SKM-1 (cell line): ENCODE data around the gene TRAPPC2.
"Not testable (repeated sequence)": the region's sequence is repeated elsewhere in the genome, so short reads cannot be mapped to it uniquely, and the experiment has no call there.

Source experiments
- DNase-seq: peaks from one replicate; lab custom pipeline; 2025; ENCODE audit not compliant: unreplicated experiment; lab: John Stamatoyannopoulos, UW

TRAPPC2 gene

DNA sequence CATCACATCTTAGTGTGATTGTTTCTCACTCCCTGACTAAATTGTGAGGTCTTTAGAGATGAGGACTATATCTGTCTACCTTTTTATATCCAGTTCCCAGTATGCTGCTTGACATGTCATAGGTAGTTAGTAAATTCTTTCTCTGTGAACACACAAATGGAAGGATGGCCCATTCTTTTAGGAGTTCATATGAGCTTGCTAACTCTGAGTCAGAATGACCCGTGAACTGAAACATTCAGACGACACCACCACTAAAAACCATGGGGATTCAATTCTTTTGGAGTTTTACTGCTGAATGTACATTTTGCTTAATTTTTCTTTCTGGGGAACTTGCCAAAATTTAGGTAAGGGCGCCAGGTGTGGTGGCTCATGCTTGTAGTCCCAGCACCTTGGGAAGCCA is 14.1 kb upstream of the TRAPPC2 start:
- DNase-seq: no peak

DNA sequence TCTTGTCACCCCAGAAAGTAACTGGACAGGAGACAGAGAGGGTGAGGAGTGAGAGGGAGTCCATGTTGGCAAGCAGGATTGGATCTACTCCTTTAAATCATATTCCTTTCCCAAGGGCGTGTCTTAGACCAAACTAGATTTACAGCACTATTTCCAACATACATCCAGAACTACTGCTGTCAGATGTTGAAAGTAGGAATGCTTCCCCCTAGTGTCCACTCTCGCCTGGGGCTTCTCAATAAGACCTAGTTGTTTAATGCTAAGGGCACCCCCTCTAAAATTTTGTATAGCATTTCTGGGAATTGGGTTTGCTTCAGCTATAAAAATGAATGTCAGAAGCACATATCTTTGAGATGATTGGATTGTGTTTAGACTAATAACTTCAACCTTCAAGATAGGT is 13.4 kb upstream of the TRAPPC2 start:
- DNase-seq: no peak

DNA sequence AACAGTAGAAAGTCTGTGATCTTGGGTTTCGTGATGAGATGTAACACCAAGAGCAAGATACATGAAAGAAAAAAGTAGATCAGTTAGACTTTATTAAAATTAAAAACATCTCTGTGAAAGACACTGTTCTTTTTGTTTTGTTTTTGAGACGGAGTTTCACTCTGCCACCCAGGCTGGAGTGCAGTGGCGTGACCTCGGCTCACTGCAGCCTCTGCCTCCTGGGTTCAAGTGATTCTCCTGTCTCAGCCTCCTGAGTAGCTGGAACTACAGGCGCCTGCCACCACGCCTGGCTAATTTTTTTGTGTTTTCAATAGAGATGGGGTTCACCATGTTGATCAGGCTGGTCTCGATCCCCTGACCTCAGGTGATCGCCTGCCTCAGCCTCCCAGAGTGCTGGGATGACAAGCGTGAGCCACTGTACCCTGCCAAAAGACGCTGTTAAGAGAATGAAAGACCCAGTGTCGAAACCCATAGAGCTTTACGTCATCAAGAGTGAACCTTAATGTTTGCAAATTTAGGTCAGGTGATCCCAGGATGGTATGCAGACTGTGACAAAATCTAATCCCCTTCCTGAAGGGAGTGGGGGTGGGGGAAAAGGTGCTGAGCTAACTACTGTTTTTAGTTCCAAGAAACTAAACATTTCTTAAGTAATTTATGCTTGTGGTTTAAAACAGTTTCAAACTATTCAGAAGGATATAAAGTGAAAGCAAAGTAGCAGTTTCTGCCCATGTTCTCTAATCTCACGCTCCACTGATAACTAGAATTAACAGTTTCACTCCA is 8.2 kb upstream of the TRAPPC2 start:
- no peak for DNase-seq

DNA sequence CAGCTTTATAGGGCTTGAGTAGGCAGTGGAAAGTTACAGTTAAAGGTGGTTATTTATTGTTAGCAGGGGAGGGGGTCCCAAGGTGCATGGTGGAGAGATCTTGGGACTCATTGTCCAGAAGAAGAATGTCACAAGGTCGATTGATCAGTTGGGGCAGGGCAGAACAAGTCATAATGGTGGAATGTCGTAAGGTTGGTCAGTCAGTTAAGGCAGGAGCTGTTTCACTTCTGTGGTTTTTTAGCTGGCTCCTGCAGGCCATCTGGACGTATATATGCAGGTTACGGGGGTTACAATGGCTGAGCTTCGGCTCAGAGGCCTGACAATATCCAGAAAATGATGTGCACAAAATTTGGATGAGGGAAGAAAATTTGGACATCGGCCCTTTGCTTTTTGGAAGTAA is 7.3 kb upstream of the TRAPPC2 start:
- no peak for DNase-seq

DNA sequence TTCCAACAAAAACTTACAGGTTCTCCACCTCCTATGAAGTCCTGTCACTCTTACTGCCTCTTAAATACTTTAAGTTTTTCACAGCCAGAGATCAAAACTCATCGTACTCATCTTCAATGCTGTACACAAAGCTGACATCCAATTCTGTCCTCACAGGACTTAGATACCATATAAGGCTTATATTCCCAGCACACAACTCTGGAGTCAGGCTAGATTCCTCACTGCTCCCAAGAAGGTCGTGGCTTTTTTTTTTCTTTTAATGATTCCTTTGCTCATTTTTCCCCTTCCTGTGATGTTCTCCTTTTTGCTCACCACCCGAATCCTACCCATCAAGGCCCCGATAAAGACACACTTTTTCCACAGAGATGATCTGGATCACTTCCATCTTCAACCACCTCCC is 914 bp downstream of the TRAPPC2 start:
- DNase-seq: no peak

DNA sequence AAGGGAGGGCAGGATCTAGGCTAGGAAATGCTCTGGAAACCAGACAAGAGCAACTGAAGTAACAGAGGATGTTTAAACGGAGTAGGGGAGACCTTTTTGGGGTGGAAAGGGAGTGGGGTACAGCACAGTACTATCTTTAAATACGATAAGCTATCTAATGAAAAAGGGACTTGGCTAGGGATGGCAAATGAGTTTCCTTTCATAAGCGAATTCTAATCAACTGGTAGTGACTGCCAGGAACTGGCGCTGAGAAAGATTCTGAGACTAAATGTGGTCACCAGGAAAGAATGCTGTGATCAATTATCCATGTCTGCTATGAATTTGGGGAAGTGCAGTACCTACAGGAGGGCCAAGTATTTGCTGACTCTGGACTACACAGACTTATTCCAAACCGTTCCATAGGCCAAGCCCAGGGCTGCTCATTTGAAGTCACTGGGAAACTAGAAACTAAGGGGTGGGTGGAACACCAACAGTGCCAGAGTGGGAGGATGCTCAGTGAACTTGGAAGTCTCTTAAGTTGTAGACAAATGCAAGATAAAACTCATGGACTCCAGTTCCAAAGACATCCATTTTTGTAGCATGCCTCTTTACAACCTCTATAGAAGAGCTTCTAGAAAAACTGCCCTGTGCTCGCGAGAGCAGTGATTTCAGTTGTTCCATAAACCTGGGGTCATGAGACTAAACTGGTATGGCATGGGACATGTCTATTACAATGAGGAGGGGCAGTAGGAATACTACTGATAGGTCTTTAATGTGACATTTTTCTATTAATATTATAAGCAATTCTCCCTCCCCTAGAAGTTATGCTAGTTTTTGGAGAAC is 2.0 kb downstream of the TRAPPC2 start:
- DNase-seq: no peak

DNA sequence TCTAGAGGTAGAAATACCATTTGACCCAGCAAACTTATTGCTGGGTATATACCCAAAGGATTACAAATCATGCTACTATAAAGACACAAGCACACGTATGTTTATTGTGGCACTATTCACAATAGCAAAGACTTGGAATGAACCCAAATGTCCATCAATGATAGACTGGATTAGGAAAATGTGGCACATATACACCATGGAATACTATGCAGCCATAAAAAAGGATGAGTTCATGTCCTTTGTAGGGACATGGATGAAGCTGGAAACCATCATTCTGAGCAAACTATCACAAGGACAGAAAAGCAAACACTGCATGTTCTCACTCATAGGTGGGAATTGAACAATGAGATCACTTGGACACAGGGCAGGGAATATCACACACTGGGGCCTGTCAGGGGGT is 3.9 kb downstream of the TRAPPC2 start:
- not testable (repeated sequence) for DNase-seq

DNA sequence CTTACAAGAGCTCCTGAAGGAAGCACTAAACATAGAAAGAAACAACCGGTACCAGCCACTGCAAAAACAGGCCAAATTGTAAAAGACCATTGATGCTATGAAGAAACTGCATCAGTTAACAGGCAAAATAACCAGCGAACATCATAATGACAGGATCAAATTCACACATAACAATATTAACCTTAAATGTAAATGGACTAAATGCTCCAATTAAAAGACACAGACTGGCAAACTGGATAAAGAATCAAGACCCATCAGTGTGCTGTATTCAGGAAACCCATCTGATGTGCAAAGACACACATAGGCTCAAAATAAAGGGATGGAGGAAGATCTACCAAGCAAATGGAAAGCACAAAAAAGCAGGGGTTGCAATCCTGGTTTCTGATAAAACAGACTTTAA is 7.8 kb downstream of the TRAPPC2 start:
- not testable (repeated sequence) for DNase-seq

DNA sequence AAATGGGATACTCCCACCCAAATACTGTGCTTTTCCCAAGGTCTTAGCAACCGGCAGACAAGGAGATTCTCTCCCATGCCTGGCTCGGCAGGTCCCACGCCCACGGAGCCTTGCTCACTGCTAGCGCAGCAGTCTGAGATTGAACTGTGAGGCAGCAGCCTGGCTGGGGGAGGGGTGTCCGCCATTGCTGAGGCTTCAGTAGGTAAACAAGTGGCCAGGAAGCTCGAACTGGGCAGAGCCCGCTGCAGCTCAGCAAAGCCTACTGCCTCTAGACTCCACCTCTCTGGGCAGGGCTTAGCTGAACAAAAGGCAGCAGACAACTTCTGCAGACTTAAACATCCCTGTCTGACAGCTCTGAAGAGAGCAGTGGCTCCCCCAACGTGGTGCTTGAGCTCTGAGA is 9.5 kb downstream of the TRAPPC2 start:
- DNase-seq: not testable (repeated sequence)

DNA sequence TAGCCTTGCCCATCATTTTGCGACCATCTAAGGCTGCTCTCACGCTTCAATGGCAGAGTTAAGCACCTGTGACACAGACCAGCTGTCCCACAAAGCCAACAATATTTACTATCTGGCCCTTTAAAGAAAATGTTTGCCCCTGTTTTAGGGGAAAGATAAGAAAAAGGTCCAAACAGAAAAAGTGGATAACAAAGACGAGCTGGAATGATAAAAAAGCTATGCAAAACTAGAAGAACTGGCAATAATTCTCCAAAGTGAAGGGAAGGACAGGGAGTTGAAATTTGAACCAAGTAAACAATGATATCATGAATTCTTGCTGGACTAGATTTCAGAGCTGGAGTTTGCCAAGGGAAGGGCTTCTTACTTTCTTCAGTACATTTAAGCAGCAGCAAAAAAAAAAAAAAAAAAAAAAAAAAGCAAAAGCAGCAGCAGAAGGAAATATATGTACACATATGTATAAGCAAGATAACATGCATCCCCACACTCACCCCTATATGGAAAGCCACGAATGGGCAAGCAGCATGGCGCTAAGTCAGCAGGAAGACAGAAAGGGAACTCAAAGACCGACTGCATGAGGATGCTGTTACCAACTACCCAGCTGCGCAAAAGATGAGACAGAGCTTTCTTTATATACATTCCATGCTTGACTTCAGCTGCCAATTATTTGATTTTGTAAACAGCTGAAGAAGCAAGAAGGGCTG is 12.5 kb downstream of the TRAPPC2 start:
- no peak for DNase-seq

DNA sequence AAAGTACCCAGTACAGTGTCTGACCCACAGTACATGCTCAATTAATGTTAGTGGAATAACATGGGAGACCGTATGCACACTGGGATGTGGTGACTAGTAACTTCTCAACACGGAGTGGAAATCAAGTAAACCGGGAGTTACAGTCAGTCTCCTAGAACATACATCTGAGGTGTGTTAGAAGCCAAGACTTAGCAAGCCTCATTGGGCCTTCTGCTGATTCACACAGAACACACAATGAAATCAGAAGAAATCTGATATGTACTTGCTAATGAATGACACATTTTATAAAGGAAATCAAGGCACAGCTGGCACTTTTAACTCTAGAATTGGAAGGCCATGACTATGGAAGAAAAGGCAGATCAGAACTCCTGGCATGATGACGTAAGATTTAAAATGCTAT is 13.0 kb downstream of the TRAPPC2 start:
- DNase-seq: no peak

DNA sequence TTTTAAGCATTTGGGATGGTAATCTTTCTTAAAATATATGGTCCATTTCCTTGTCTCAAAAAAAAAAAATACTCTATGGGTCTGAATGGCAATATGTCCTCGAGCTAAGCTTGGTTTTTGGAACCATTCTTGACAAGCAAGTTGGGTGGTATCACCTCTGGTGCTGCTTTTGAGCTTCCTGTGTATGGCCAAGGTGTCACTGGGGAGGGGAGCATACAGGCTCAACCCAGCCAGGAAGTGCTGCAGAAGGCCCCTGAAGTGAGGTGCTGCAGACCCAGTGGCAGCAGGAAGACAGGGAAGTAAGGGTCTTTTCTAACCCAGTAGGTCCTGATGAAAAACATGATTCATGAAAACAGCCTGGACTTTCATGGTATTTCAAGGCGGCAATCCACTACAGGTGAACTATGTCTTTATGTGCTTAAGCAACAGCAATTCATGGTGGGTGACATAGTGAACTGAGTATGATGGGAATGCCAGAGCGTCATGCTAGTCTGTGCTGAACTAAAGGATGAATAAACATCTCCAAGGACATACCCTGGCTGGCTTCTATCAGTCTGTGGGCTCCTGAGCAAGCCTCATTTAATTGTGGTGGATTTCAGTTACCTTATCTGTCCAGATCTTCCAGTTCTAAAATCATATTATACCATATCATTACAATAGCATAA is 15.1 kb downstream of the TRAPPC2 start:
- DNase-seq: no peak

DNA sequence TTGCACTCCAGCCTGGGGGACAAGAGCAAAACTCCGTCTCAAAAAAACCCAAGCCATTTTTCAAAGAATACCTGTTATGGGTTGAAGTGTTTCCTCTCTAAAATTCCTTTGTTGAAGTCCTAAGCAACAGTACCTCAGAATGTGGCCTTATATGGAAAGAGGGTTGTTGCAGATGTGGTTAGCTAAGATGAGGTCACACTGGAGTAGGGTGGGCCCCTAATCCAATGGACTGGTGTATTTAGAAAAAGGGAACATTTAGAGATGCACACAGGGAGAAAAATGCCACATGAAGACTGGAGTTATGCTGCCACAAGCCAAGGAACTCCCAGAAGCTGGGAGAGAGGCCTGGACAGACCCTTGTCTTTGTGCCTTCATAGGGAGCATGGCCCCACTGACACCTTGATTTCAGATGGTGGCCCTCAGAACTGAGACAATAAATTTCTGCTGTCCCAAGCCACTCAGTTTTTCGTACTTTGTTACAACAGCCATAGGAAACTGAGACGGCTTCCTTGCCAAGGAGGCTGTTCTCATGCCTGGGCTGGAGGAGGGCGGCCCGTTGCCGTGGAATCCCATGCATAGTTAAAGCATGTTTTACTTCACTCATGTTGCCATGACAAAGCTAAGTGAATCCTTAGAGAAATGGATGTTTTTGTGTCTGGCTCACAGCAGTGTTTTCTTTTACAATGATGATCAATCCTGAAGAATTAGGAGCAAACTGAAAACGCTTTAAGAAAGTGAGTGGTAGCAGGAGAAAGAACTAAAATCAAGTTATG is 16.5 kb downstream of the TRAPPC2 start:
- DNase-seq: no peak

DNA sequence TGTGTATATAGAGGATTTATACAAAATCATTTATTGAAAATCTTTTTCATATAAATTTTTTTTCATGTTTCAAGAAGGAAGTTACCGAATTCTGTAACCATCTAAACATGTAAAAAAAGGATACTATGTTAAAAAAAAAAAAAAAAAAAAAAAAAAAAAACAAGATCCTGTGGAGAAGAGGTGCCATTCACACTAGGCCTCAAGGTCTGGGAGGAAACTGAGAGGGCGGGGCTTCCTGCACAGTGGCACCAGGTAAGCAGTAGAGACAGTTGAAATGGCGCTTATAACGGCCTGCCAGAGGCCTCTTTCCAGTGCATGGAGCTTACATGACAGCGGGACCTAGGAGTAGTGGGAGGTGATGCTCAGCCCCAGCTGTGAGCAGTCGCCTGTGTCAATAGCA is 17.5 kb downstream of the TRAPPC2 start:
- DNase-seq: no peak

DNA sequence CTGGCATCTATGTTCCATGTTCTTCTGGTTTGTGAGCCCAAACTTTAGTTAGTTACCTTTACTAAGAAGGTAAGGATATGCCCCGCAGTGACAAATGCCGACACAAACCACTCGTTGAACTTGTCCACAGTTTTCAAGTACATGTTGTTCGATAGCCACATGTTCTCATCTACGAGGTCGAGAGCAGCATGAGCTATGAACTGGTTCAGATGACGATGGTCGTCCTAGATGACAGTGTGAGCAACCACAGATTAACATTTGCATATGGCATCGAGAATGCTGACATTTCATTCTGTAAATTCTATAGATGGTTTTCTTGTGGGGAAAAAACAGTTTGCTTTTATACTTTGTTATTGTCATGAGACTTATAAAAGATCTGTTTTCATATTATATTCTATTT is 18.0 kb downstream of the TRAPPC2 start:
- DNase-seq: no peak

DNA sequence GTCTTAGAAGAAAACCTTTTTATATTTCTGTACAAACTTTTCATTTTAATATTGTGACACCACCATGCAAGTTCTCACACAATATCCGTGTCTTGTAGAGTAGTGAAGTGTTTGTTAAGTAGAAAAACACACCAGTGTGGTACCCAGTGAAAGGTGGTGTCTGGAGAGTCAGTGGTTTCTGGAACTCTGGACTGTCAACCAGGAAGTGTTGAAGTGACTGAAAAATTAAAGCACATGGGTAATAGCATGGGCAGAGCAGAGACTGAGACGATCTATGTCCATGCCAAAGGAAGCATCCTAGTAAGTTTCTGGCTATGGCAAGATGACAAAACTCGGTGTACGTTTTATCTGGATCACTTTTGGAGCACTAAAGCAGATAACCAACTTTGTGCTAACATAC is 23.3 kb downstream of the TRAPPC2 start:
- DNase-seq: no peak

DNA sequence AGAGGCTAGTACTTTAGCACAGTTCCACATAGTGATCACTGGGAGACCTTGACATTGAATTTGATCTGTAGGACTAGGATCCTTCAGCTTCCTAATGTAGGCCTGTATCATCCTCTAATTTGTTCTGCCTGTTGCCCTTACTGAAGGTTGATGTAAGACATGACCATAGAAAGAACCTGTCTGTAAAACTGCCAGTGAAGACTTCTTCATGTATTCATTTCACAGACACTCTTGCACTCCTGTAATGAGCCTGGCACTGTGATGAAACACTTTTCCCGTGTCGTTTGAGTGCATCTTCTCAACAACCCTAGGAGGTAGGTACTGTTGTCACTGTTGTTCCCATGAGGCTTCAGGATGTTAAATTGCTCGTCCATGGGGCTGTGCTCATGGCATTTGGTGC is 30.8 kb downstream of the TRAPPC2 start:
- no peak for DNase-seq

DNA sequence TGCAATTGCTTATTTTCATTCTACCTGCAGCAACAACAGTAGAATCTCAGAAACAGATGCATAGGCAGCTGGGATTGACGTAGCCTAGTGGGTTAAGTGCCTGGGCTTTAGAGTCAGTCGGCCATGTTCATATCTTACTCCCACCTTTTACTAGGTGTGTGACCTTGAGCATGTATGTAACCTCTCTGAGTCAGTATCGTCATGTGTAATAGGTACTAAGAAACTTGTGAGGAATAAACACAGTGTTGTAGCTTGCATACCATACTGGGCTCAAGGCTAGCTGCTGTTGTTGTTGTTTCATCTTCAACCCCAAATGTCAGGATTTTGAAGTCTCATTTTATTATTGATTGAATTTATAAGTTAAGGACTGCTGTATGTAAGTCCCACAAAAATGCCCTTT is 31.3 kb downstream of the TRAPPC2 start:
- no peak for DNase-seq

DNA sequence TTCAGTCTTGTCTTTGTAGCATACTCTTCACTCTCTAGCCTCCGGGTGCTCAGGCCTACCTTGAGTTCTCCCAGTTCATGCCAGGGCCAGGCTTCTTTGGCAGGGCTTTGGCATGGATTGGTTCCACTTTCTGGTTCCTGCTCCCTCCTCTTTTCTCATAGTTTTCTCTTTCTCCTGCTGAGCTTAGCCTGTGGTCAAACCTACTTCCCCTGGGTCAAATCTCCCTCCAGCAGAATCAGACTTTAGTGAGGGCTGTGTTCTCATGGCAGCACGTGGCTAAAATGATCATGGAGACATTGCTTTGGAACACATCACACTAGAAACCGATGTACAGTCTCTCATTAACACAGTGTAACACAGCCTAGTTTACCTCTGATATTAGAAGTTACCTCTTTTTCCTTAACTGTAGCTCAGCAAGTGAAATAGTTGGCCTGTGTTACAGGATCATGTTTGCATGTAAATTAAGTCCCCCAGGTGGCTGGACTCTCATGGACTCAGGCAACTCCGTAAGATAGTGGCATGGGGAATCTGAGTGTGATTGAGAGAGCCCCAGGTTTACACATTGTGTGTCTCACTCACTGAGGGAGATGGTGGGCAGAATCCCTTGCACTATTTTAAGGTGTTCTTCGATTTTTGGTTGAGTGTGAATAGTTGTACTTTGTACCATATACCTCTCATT is 32.2 kb downstream of the TRAPPC2 start:
- DNase-seq: no peak

DNA sequence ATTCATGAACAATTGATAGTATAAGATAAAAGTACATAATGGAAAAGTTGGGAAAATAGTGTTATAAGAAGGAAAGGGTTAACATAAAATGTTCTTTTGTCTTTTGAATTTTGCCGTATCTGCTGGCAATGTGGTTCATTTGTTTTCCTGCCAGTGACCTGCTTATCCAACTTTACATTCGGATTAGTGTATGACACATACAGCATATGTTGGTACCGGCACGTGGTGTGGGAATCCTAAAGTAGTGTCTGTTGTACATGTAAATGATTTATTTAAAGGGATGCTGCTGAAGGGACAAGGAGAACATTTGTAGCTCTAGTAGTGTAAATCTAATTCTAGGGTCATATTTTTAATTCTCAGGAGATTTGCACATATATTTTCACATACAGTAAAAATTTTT is 34.0 kb downstream of the TRAPPC2 start:
- DNase-seq: no peak
